Colonic mucosa (tissue), 4 donors: Measurements from ENCODE around the gene CSNK1G2. TPM values are rescaled to one million over a fixed set of nuclear protein-coding genes. Genes with fewer than 3 reads are reported as not detected.

ENCODE experiments used
- DNase-seq: peaks from one replicate; pipeline ENCODE4 v3.0.0-alpha.2; 2020
- H3K27ac ChIP-seq: fragments of 200-600 bp; one replicate; pipeline ENCODE4 v1.8.0; 2021
- H3K27me3 ChIP-seq: fragments of 200-600 bp; one replicate; pipeline ENCODE4 v1.8.0; 2021
- H3K36me3 ChIP-seq: fragments of 200-600 bp; one replicate; pipeline ENCODE4 v1.8.0; 2021
- H3K4me1 ChIP-seq: fragments of 200-600 bp; one replicate; pipeline ENCODE4 v1.8.0; 2021; ENCODE audit warnings: mild to moderate bottlenecking
- H3K4me3 ChIP-seq: fragments of 200-600 bp; one replicate; pipeline ENCODE4 v1.8.0; 2021
- H3K9ac ChIP-seq, 2 donors: one replicate each; pipeline ENCODE4 v1.7.0; 2013; ENCODE audit warnings: control low read depth in 2 of 2, low read depth in 2 of 2, low read length in 2 of 2
- H3K9me3 ChIP-seq: fragments of 200-600 bp; one replicate; pipeline ENCODE4 v1.8.0; 2021
- CTCF ChIP-seq: fragments of 200-600 bp; IDR thresholded peaks from one replicate; pipeline ENCODE4 v1.8.0; 2022; ENCODE audit warnings: antibody characterized with exemption, mild to moderate bottlenecking
- intact Hi-C: fragments of 100-400 bp; cut with DNase I; formaldehyde crosslinking; loops from one replicate; pipeline ENCODE4 v1.14.1; 2022
- total RNA-seq, 2 donors: library from RNA; stranded (reverse); fragmentation: NEBNext Ultra II Directional in 1 of 2; extraction: Animal tissue kit (Norgen Biotek cat#: 25700) in 1 of 2; gene quantifications; one replicate each; pipeline ENCODE4 v1.2.1, GENCODE V29; 2021
- donor health status: healthy.
- donor health status: DM: no; HTN: no; CAD: no.
- donor health status: DM: no; HTN: no; CAD: no.

The CSNK1G2 gene
- total RNA-seq, 2 donors from 2014 or later, result 55.3 to 61.0 TPM

DNA sequence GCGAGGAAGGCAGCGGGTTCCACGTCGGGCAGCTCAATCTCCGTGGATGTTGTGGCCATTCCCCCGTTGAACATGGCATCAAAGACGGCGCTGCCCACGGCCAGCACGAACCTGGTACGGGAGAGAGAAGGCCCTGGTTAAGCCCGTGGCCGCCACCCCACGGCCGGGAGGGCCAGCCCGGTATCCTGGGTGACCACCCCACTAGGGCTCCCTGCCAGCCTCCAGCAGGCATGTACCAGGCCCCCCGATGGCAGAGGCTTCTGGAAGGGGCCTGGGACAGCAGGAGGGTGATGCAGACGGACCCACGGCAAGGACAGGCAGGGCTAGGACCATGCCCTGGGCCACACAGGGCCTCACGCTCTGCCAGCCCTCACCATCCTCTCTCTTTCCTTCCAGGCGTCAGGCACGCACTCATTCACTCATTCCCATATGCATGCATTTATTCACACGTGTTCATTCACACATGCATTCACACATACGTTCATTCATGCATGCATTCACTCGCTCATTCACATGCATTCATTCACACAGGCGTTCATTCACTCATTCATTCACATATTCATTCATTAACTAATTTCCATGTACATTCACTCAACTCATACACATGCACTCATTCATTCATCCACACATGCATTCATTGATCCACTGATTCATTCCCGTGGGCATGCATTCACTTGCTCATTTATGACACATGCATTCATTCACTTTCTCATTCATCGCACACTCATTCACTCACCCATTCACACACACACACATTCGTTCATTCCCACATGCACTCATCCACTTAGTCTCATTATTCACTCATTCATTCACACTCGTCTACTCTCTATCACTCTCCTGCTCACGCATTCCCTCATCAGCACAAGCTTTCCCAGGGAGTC, 56.6 kb downstream of the CSNK1G2 start:
- Histone ChIP-seq H3K36me3 (peaks cover 4% of the 10 kb centered on the region), H3K9ac (no peak overlapping the region), H3K9me3 (no peaks in the 10 kb centered on the region), H3K4me1 (no peaks in the 10 kb centered on the region), H3K27me3 (no peaks in the 10 kb centered on the region), H3K4me3 (no peak overlapping the region), H3K27ac (no peak overlapping the region)
- intact Hi-C loops, result no loop called here
- TF ChIP-seq CTCF, result no peak
- no peak for DNase-seq

DNA sequence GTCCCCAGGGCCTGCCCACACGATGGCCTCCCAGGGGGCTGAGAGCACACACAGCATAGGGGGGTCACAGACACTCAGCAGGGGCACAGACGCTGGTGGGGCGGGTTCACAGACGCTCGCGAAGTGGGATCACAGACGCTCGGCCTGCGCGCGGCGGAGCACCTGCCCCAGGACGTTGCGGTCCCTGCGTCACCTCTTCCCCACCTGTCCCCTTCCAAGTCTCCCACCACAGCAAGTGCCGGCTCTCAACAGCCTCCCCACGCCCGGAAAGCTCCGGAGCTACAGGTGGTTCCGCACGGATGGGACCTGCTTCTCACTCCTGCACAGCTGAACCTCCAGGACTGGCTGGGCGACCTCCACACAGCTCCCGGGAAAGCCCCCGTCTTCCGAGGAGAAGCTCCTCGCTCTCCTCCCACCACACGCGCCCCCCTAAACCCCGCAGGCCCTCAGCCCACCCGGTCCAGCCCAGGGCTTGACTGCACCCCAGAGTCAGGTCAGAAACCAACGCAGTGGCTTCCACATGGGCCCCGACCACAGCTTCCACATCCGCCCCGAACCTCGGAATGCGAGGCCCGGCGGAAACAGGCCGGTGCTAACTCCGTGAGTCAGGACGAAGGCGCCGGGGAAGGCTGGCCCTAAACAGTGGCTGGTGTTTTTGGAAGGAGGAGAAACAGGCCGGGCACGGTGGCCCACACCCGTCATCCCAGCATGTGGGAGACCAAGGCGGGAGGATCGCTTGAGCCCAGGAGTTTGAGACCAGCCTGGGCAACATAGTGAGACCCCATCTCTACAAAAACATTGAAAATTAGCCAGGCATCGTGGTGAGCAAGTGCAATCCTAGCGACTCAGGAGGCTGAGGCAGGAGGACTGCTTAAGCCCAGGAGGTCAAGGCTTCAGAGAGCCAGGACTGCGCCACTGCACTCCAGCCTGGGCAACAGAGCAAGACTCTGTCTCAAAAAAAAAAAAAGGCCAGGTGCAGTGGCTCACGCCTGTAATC, 58.0 kb downstream of the CSNK1G2 start:
- Histone ChIP-seq H3K36me3 (peaks cover 4% of the 10 kb centered on the region), H3K9ac (no peak overlapping the region), H3K27ac (no peak overlapping the region), H3K9me3 (no peaks in the 10 kb centered on the region), H3K4me1 (no peaks in the 10 kb centered on the region), H3K4me3 (no peak overlapping the region), H3K27me3 (no peaks in the 10 kb centered on the region)
- intact Hi-C loops, result no loop called here
- no peak for TF ChIP-seq CTCF
- DNase-seq, result no peak

GRCh38 chr19:1999856-2000515, 59.0 kb downstream of the CSNK1G2 start:
- DNase-seq, result no peak
- TF ChIP-seq CTCF, result no peak
- Histone ChIP-seq H3K27me3 (no peaks in the 10 kb centered on the region), H3K4me3 (no peak overlapping the region), H3K9ac (no peak overlapping the region), H3K27ac (no peak overlapping the region), H3K9me3 (no peaks in the 10 kb centered on the region), H3K4me1 (no peaks in the 10 kb centered on the region), H3K36me3 (peaks cover 4% of the 10 kb centered on the region)
- intact Hi-C loops, result no loop called here

- intact Hi-C loops, result no loop called here
- Histone ChIP-seq H3K9me3 (no peaks in the 10 kb centered on the region), H3K27ac (no peak overlapping the region), H3K4me3 (no peak overlapping the region), H3K9ac (no peak overlapping the region), H3K36me3 (peaks cover 4% of the 10 kb centered on the region), H3K27me3 (no peaks in the 10 kb centered on the region), H3K4me1 (no peaks in the 10 kb centered on the region)
- no peak for TF ChIP-seq CTCF
- DNase-seq, result no peak
Measured at GRCh38 chr19:2003874-2004273, 62.9 kb downstream of the CSNK1G2 start.

DNA sequence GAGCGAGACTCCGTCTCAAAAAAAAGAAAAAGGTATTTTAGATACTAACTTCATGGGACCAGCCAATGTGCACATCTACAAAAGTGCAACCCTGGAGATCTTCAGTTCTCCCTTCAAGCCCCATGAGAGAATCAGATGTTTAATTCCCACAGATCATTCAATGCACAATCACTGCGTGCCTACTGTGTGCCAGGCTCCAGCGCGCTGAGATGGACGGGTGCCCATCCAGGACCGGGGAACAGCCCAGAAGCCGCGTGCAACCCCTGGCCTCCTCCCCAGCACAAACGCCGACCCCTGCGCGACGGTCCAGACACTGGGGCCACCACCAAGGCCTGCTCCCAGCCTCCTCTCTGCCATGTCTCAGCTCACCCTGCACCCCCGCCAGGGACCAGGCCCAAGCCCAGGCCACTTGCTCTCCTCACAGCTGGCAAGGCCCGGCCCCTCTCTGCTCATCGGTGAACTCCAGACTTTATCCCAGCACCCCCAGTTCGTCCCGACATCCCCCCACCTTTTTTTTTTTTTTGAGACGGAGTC, 69.2 kb downstream of the CSNK1G2 start:
- H3K27me3 ChIP-seq, result no peaks in the 10 kb centered on the region
- no peak overlapping the region for H3K9ac ChIP-seq
- H3K4me1 ChIP-seq, result no peaks in the 10 kb centered on the region
- no peak for DNase-seq
- no peaks in the 10 kb centered on the region for H3K36me3 ChIP-seq
- intact Hi-C loops, result loop anchor here (10.0 kb wide), 1 partner anchor 75 kb away; no protein-coding TSS in a partner anchor
- no peak overlapping the region for H3K27ac ChIP-seq
- no peaks in the 10 kb centered on the region for H3K9me3 ChIP-seq
- no peak overlapping the region for H3K4me3 ChIP-seq
- TF ChIP-seq CTCF, result no peak
